Epithelial cell of esophagus (primary cell): Measurements from ENCODE around the gene MEG3.

Source experiments
- DNase-seq: peaks from one replicate; pipeline ENCODE4 v3.0.0; 2010; ENCODE audit warnings: low read depth
- H3K4me3 ChIP-seq: 2 replicates; pipeline ENCODE4 v1.5.1; 2011; ENCODE audit warnings: mild to moderate bottlenecking, low read length, control low read depth
- CTCF ChIP-seq: IDR thresholded peaks from 2 replicates; pipeline ENCODE4 v1.5.1; 2011; ENCODE audit warnings: low read depth, mild to moderate bottlenecking, low read length, control low read depth, inconsistent platforms; ENCODE audit not compliant: insufficient read depth; ENCODE audit errors: missing control alignments

The MEG3 gene

GRCh38 chr14:100784523-100785337 lies 41.2 kb upstream of the MEG3 start:
- TF ChIP-seq CTCF: no peak
- no peak for DNase-seq
- H3K4me3 ChIP-seq: no peak overlapping the region

- no peak overlapping the region for H3K4me3 ChIP-seq
- DNase-seq: no peak
- no peak for TF ChIP-seq CTCF
Measured at GRCh38 chr14:100785338-100785615, 40.6 kb upstream of the MEG3 start.

- TF ChIP-seq CTCF: no peak
- no peak for DNase-seq
- H3K4me3 ChIP-seq: no peak overlapping the region
Measured at GRCh38 chr14:100785626-100786025, 40.3 kb upstream of the MEG3 start.

GRCh38 chr14:100786131-100786530 lies 39.8 kb upstream of the MEG3 start:
- no peak overlapping the region for H3K4me3 ChIP-seq
- TF ChIP-seq CTCF: no peak
- DNase-seq: no peak

- no peak for TF ChIP-seq CTCF
- no peak overlapping the region for H3K4me3 ChIP-seq
Measured at GRCh38 chr14:100786576-100787219, 39.2 kb upstream of the MEG3 start.

GRCh38 chr14:100787659-100788058 lies 38.3 kb upstream of the MEG3 start:
- TF ChIP-seq CTCF: no peak
- DNase-seq: no peak
- no peak overlapping the region for H3K4me3 ChIP-seq

More at GRCh38 chr14:100786576-100787219, 39.2 kb upstream of the MEG3 start:
- no peak for DNase-seq

GRCh38 chr14:100788517-100788916 lies 37.4 kb upstream of the MEG3 start:
- DNase-seq: no peak
- TF ChIP-seq CTCF: no peak
- no peak overlapping the region for H3K4me3 ChIP-seq
